Neural cell (in vitro differentiated cells): ENCODE data around the gene AMY2B. TPM values are rescaled to one million over a fixed set of nuclear protein-coding genes. Genes with fewer than 3 reads are reported as not detected.
"Not testable (repeated sequence)": the region's sequence is repeated elsewhere in the genome, so short reads cannot be mapped to it uniquely, and the experiment has no call there.

ENCODE experiments used
- H2AFZ ChIP-seq: fragments of 200-600, 300-800 bp; sonication (generic), shearing (Covaris generic); 2 replicates; pipeline ENCODE4 v1.6.0; 2014; ENCODE audit warnings: low read depth, mild to moderate bottlenecking, antibody characterized with exemption, low read length, moderate library complexity
- H3F3A ChIP-seq: fragments of 200-600 bp; shearing (Covaris generic); 2 replicates; pipeline ENCODE4 v1.6.1; 2016; ENCODE audit warnings: mild to moderate bottlenecking, moderate library complexity, mixed read lengths, antibody characterized with exemption, low read length; ENCODE audit not compliant: insufficient read depth, poor library complexity, severe bottlenecking
- H3K27ac ChIP-seq: fragments of 200-600, 300-800 bp; sonication (generic), shearing (Covaris generic); 2 replicates; pipeline ENCODE4 v1.5.1; 2014; ENCODE audit warnings: mild to moderate bottlenecking, low read length, moderate library complexity
- H3K27me3 ChIP-seq: fragments of 300-800, 200-600 bp; sonication (generic), shearing (Covaris generic); 2 replicates; pipeline ENCODE4 v1.6.0; 2014; ENCODE audit warnings: mild to moderate bottlenecking, low read depth, low read length, moderate library complexity; ENCODE audit not compliant: insufficient read depth
- H3K36me3 ChIP-seq: fragments of 300-800, 200-600 bp; sonication (generic), shearing (Covaris generic); 2 replicates; pipeline ENCODE4 v1.5.1; 2014; ENCODE audit warnings: mild to moderate bottlenecking, antibody characterized with exemption, low read length, moderate library complexity; ENCODE audit not compliant: insufficient read depth
- H3K4me2 ChIP-seq: fragments of 300-800, 200-600 bp; sonication (generic), shearing (Covaris generic); 2 replicates; pipeline ENCODE4 v1.6.0; 2014; ENCODE audit warnings: mild to moderate bottlenecking, low read length
- H3K4me3 ChIP-seq: fragments of 300-800, 200-600 bp; sonication (generic), shearing (Covaris generic); 2 replicates; pipeline ENCODE4 v1.5.1; 2014; ENCODE audit warnings: mild to moderate bottlenecking, low read length, moderate library complexity
- H3K79me2 ChIP-seq: fragments of 200-600 bp; shearing (Covaris generic); replicated peaks from 2 replicates; pipeline ENCODE4 v1.6.0; 2014; ENCODE audit warnings: mild to moderate bottlenecking, low read length, moderate library complexity; ENCODE audit not compliant: insufficient read depth
- H3K9ac ChIP-seq: fragments of 300-800, 200-600 bp; sonication (generic), shearing (Covaris generic); 2 replicates; pipeline ENCODE4 v1.6.1; 2016; ENCODE audit warnings: mild to moderate bottlenecking, low read length, mixed read lengths
- H3K9me2 ChIP-seq: fragments of 200-600 bp; shearing (Covaris generic); 2 replicates; pipeline ENCODE4 v1.6.1; 2016; ENCODE audit warnings: mild to moderate bottlenecking, low read length, mixed read lengths; ENCODE audit not compliant: insufficient read depth
- H3K9me3 ChIP-seq: fragments of 200-600, 300-800 bp; sonication (generic), shearing (Covaris generic); 2 replicates; pipeline ENCODE4 v1.6.1; 2016; ENCODE audit warnings: mild to moderate bottlenecking, mixed run types, low read length, moderate library complexity, mixed read lengths
- H4K20me1 ChIP-seq: fragments of 200-600 bp; shearing (Covaris generic); 2 replicates; pipeline ENCODE4 v1.6.1; 2016; ENCODE audit warnings: mild to moderate bottlenecking, mixed run types; ENCODE audit not compliant: insufficient read depth
- CTCF ChIP-seq: fragments of 450-650 bp; IDR thresholded peaks from 2 replicates; pipeline ENCODE4 v1.5.1; 2014; ENCODE audit warnings: antibody characterized with exemption, mild to moderate bottlenecking, moderate library complexity; ENCODE audit not compliant: poor library complexity, severe bottlenecking
- EP300 ChIP-seq: fragments of 450-650 bp; conservative IDR thresholded peaks from 2 replicates; pipeline ENCODE4 v1.6.1; 2014; ENCODE audit warnings: antibody characterized with exemption, mild to moderate bottlenecking, moderate library complexity; ENCODE audit not compliant: poor library complexity, severe bottlenecking
- EZH2 ChIP-seq: fragments of 200-600, 300-800 bp; shearing (Covaris generic), sonication (generic); IDR thresholded peaks from 2 replicates; pipeline ENCODE4 v1.6.1; 2014; ENCODE audit warnings: antibody characterized with exemption, low read length, borderline replicate concordance, mild to moderate bottlenecking; ENCODE audit not compliant: insufficient read depth, poor library complexity, severe bottlenecking
- MXI1 ChIP-seq: fragments of 450-650 bp; conservative IDR thresholded peaks from 2 replicates; pipeline ENCODE4 v1.6.1; 2014; ENCODE audit warnings: antibody characterized with exemption, mild to moderate bottlenecking; ENCODE audit not compliant: poor library complexity, severe bottlenecking
- POLR2AphosphoS5 ChIP-seq: IDR thresholded peaks from 2 replicates; pipeline ENCODE4 v1.6.1; 2012
- RAD21 ChIP-seq: fragments of 450-650 bp; conservative IDR thresholded peaks from 2 replicates; pipeline ENCODE4 v1.6.1; 2014; ENCODE audit warnings: antibody characterized with exemption, mild to moderate bottlenecking, moderate library complexity
- REST ChIP-seq: IDR thresholded peaks from 2 replicates; pipeline ENCODE4 v1.6.1; 2012; ENCODE audit warnings: borderline replicate concordance
- SMC3 ChIP-seq: fragments of 450-650 bp; conservative IDR thresholded peaks from 2 replicates; pipeline ENCODE4 v1.6.1; 2014; ENCODE audit warnings: antibody characterized with exemption, mild to moderate bottlenecking, moderate library complexity; ENCODE audit not compliant: poor library complexity
- TAF1 ChIP-seq: IDR thresholded peaks from 2 replicates; pipeline ENCODE4 v1.6.1; 2012; ENCODE audit warnings: low read depth
- polyA plus RNA-seq: library from polyadenylated mRNA; depleted of rRNA; stranded (reverse); fragments of >200 nt; gene quantifications from 2 replicates; pipeline ENCODE4 v1.2.3, GENCODE V29; 2014

AMY2B gene
- polyA plus RNA-seq, 1 donor from 2014 or later: 48.1 TPM

- Histone ChIP-seq H3K9me3 (no peaks in the 10 kb centered on the region), H3F3A (no peaks in the 10 kb centered on the region), H3K36me3 (peaks cover 19% of the 10 kb centered on the region), H3K79me2 (no peaks in the 10 kb centered on the region), H3K4me2 (no peak overlapping the region), H3K9ac (no peak overlapping the region), H4K20me1 (no peaks in the 10 kb centered on the region), H3K27me3 (no peaks in the 10 kb centered on the region), H3K9me2 (no peaks in the 10 kb centered on the region), H3K4me3 (no peak overlapping the region), H2AFZ (no peak overlapping the region), H3K27ac (no peak overlapping the region)
- no peak for TF ChIP-seq RAD21
- no peak for TF ChIP-seq MXI1
- no peak for TF ChIP-seq CTCF
- no peak for TF ChIP-seq EP300
- TF ChIP-seq EZH2: no peak
- no peak for TF ChIP-seq REST
- TF ChIP-seq TAF1: no peak
- TF ChIP-seq POLR2AphosphoS5: no peak
Measured at GRCh38 chr1:103547840-103548239, 23.5 kb upstream of the AMY2B start.

GRCh38 chr1:103560427-103560826 lies 11.0 kb upstream of the AMY2B start:
- Histone ChIP-seq H2AFZ (no peak overlapping the region), H4K20me1 (no peaks in the 10 kb centered on the region), H3K79me2 (no peaks in the 10 kb centered on the region), H3K27me3 (no peaks in the 10 kb centered on the region), H3K9ac (no peak overlapping the region), H3K27ac (no peak overlapping the region), H3K36me3 (no peaks in the 10 kb centered on the region), H3K9me2 (no peaks in the 10 kb centered on the region), H3K9me3 (no peaks in the 10 kb centered on the region), H3K4me3 (no peak overlapping the region), H3K4me2 (no peak overlapping the region), H3F3A (no peaks in the 10 kb centered on the region)
- TF ChIP-seq SMC3 (no peak), CTCF (no peak), MXI1 (no peak)

- not testable (repeated sequence) for H4K20me1 ChIP-seq, H3K9me2 ChIP-seq, H3K79me2 ChIP-seq, H3K9me3 ChIP-seq, H2AFZ ChIP-seq, H3F3A ChIP-seq, H3K4me2 ChIP-seq, H3K4me3 ChIP-seq, H3K36me3 ChIP-seq, H3K27me3 ChIP-seq, H3K27ac ChIP-seq, H3K9ac ChIP-seq
Measured at GRCh38 chr1:103561124-103561523, 10.3 kb upstream of the AMY2B start.
